HG03469 (cell line): ENCODE data around the gene TMEM108.

ENCODE experiments used
- ATAC-seq: cut with Tn5 transposase; IDR thresholded peaks from one replicate; pipeline ENCODE4 v1.9.1; 2021; ENCODE audit warnings: mild to moderate bottlenecking, moderate library complexity, moderate number of reproducible peaks; ENCODE audit not compliant: unreplicated experiment

The TMEM108 gene

GRCh38 chr3:133270631-133271030 lies 232.4 kb downstream of the TMEM108 start:
- no peak for ATAC-seq

DNA sequence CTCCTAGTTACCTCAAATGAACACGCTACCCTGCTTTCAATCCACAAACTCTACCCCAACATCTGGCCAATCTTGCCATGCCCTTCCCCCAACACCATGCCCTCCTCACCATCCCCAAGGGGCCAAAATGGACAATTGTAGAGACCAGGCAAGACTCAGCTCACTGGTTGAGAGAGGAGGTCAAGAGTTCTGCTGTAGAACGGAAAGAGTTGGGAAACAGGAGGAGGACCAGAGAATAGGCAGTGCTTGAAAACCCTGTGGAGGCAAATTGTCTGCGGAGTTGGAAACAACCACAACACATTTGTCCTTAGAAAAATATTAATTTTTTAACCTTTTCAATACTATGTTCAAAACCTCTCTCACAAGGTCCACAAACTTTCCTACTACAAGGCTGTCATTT lies 232.9 kb downstream of the TMEM108 start:
- no peak for ATAC-seq

- no peak for ATAC-seq
Observed at GRCh38 chr3:133271539-133271938, 233.3 kb downstream of the TMEM108 start.

DNA sequence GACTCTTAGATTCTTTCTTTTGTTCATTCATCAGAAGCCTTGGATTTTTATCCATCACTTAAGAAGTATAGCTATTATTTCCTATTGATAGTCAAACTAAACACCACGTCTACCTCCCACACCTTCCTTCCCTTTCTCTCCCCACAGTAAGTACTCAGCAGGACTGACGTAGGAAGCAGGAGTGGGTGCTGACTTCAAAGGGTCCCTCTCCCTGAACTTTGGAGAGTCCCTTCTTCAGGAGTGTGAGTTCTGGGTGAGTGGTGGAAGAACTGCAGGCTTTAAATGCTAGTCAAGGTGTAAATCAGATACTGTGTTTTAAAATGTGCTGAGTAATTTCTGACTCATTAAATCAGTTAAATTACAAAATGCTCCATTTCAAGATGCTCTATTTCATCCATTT lies 235.2 kb downstream of the TMEM108 start:
- no peak for ATAC-seq

GRCh38 chr3:133274477-133274876 lies 236.3 kb downstream of the TMEM108 start:
- ATAC-seq, result no peak

- no peak for ATAC-seq
Observed at GRCh38 chr3:133276594-133276993, 238.4 kb downstream of the TMEM108 start.

DNA sequence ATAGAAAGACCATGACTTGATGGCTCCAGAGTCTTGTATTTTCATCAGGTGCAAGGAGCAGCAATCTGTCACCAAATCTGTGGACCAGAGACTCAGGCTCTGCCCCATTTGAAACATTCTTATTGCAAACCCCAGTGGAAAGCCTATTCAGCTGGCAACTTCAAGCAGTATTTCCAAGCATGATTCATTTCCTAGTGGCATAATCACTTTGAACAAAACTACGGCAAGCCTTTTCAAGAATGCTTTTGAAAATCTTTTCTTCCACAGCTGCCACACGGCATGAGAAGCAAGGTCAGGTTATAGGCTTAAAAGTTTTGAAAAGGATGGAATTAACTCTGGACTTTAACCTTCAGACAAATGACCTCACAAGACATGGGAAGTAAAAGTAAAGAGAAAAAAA lies 239.6 kb downstream of the TMEM108 start:
- ATAC-seq, result no peak

DNA sequence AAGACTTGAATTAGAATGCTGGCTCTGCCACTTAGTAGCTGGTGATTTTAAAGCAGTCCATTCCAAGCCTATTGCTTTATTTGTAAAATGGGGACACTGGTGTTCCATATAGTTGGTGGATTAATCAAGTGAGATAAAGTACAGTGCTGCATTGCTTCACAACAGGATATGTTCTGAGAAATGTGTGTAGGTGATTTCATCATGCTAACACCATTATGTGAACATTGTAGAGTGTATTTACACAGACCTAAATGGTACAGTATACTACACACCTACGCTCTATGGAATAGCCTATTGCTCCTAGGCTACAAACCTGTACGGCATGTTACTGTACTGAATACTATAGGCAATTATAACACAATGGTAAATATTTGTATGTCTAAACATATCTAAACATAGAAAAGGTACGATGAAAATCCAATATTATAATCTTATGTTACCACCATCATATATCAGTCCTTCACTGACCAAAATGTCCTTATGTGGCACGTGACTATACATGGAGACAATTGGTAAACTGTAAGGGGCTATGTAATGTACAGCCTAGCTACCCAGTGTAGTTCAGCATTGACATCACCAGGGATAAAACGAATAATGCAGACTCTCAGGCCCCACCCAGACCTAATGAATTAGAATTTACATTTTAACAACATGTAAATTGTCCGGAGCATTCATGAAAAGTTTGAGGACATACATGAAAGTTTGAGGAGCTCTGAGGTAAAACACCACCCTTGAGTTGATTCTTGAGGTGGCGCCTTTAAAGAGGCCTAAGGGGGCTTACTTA lies 240.3 kb downstream of the TMEM108 start:
- no peak for ATAC-seq

GRCh38 chr3:133280586-133280985 lies 242.4 kb downstream of the TMEM108 start:
- ATAC-seq, result no peak

GRCh38 chr3:133282236-133282635 lies 244.0 kb downstream of the TMEM108 start:
- no peak for ATAC-seq

GRCh38 chr3:133283958-133284807 lies 246.0 kb downstream of the TMEM108 start:
- no peak for ATAC-seq

DNA sequence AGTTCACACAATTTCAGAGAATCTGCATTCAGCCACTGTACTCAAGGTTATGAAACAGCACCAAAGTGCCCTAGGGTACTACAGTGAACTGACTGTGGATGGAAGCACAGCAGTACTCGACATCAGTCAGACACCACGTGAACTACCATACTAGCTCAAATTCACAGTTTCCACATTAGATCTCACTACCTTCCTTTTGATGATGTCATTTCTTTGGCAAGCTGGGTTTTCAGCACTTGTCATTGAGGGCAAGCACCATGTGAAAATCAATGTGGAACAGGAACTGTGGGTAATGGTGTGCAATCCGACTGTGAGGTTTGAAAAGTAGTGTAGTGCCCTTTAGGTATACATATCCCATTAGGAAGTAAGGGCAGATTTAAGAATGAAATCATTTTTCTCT lies 251.1 kb downstream of the TMEM108 start:
- ATAC-seq, result no peak

DNA sequence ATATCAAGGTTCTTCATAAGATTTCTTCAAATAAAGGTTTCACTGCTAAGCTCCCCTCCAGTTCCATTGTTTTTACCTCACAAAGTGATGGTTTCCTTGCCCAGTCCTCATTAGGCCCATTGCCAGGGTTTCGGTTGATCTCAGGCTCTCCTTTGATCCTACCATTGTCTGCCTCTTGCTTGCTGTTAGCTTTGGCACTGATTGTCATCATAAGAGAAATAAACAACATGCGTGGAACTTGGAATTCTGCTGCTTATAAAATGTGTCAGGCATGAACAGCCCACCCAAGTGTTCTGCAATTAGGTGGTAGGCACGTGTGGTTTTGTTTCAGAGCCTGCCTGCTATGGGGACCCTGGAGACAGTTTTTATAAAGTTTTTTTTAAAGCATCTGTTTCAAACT lies 254.1 kb downstream of the TMEM108 start:
- ATAC-seq, result no peak

- no peak for ATAC-seq
Observed at GRCh38 chr3:133293397-133294110, 255.4 kb downstream of the TMEM108 start.

DNA sequence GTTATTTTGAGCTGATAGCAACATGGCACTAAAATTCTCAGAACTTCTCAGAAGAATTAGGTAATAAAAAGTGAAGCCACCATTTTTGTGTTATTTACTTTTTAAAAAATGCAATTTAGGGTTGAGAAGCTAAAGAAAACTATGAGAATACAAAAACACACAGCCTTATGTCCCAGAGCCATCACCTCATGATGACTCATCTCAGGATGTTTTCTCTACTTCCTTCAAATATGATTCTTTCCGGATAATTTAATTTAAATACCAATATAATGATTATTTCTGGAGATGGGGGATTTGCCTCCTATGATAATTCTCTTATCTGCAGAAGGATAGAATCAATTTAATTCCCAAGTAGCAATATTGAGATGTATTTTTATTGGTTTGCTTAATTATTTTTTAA lies 256.1 kb downstream of the TMEM108 start:
- no peak for ATAC-seq

DNA sequence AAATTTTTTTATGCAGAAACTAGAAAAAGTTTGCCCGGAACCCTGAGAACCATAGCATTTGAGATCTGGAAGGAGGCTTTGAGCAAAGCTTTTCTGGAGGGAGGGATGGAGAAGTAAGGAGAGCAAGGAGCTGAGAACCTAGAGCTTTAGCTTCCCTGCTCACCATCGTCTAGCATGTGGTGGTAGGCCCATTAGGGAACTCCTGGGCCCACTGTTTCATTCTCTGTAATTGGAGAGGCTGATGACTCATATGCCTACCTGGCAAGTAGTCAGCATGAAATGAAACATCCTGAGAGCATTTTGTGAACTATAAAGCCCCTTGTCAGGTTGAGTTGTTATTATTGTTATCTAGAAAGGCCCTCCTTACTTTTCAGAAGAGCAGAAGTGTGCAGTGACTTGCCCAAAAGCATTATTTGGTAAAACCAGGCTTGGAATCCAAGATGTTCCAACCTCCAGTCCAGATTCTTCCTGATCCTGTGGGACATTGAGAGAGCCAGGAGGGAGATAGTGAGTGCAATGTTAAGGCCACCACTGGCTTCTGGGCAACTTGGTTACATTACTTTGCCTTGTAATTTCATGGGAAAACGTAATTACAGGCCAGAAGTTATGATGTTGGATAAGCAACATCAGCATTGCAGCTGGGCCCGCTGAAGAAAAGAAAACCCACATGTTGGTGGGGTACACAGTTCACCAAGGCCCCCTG lies 257.2 kb downstream of the TMEM108 start:
- ATAC-seq, result peak; percentile 86

GRCh38 chr3:133295944-133296917 lies 258.0 kb downstream of the TMEM108 start:
- no peak for ATAC-seq

DNA sequence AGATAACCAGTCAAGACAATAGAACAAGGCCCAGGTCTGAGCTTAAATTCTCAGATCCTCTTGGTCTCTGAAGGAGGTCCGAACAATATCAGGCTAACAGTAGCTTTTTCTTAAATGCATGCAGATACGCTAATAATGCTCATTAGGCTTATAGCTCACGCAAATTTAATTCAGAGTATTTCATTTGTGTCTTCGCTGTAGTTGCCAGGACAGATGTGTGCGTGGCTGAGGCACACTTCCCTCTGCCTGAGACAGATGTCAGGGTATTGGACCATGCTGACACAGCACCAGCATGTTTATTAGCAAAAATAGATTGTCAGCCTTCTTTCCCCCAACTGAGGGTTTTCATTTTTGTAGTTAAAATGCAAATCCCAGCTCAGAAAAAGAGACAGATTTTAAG lies 258.8 kb downstream of the TMEM108 start:
- ATAC-seq, result no peak

- ATAC-seq, result no peak
Observed at GRCh38 chr3:133300102-133300501, 261.9 kb downstream of the TMEM108 start.

- ATAC-seq, result no peak
Observed at GRCh38 chr3:133301194-133301593, 263.0 kb downstream of the TMEM108 start.
